ENCODE results near the gene PLGRKT. TPM values are rescaled to one million over a fixed set of nuclear protein-coding genes. Genes with fewer than 3 reads are reported as not detected.
"Not testable (repeated sequence)": the region's sequence is repeated elsewhere in the genome, so short reads cannot be mapped to it uniquely, and the experiment has no call there.

Gene PLGRKT
- total and polyA plus RNA-seq, 2 experiments from 2014 or later: 28.3 to 40.3 TPM

DNA sequence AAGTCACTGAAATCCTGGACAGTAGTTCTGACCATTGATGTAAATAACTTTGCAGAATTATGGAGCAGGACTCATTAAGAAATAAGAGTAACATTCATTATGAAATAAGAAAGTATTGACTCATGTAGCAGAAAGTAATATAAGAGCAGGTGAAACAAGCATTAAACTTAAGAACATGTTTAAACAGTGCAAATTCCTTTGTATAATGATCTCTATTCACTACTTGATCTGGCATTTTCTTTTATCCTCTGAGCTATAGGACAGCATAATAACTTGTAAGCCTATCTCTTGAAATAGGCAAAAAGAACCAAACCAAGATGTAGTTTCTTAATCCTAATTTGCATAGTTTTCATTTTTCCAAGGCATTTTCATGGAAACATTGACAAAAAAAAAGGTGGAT lies 42.3 kb downstream of the PLGRKT start:
- Histone ChIP-seq H3K27me3 (replicated peaks; ENCODE audit: insufficient read depth) (no peaks in the 10 kb centered on the region), H3K4me2 (ENCODE audit: unreplicated experiment) (no peak overlapping the region), H4K20me1 (ENCODE audit: insufficient read depth) (no peaks in the 10 kb centered on the region), H3K9me3 (ENCODE audit: low read depth) (no peaks in the 10 kb centered on the region), H3K9me2 (ENCODE audit: insufficient read depth) (no peaks in the 10 kb centered on the region), H3K79me2 (ENCODE audit: insufficient read depth) (no peaks in the 10 kb centered on the region), H2AFZ (no peak overlapping the region), H3F3A (ENCODE audit: insufficient read depth) (no peaks in the 10 kb centered on the region), H3K4me3 (no peak overlapping the region), H3K9ac (no peak overlapping the region), H3K4me1 (ENCODE audit: insufficient read depth) (no peaks in the 10 kb centered on the region), H3K27ac (no peak overlapping the region), H3K36me3 (ENCODE audit: low read depth) (no peaks in the 10 kb centered on the region)
- DNase-seq: no peak
- in situ Hi-C loops (cut with MboI): no loop called here
- no peak for TF ChIP-seq EZH2phosphoT487 (IDR thresholded peaks at IDR 0.05; ENCODE audit: insufficient read depth, low read depth)
- TF ChIP-seq EZH2 (IDR thresholded peaks at IDR 0.05; ENCODE audit: insufficient read depth, poor library complexity, severe bottlenecking): no peak

GRCh38 chr9:5393976-5394375 lies 43.7 kb downstream of the PLGRKT start:
- 48 to 50% methylated on average over 2 of the region's 2 CpGs for WGBS, 2 experiments (ENCODE audit: low coverage in 1 of 2, low lambda C conversion rate in 2 of 2, missing lambda C conversion rate in 2 of 2)
- H2AFZ ChIP-seq; H3K27ac ChIP-seq; H3K27me3 ChIP-seq (replicated peaks; ENCODE audit: insufficient read depth); H3K4me2 ChIP-seq (ENCODE audit: unreplicated experiment); DNase-seq; H3F3A ChIP-seq (ENCODE audit: insufficient read depth); H3K9ac ChIP-seq; H3K4me3 ChIP-seq; H3K9me2 ChIP-seq (ENCODE audit: insufficient read depth); H4K20me1 ChIP-seq (ENCODE audit: insufficient read depth); in situ Hi-C loops (cut with MboI); H3K79me2 ChIP-seq (ENCODE audit: insufficient read depth); H3K36me3 ChIP-seq (ENCODE audit: low read depth); H3K4me1 ChIP-seq (ENCODE audit: insufficient read depth); H3K9me3 ChIP-seq (ENCODE audit: low read depth): not testable (repeated sequence)

DNA sequence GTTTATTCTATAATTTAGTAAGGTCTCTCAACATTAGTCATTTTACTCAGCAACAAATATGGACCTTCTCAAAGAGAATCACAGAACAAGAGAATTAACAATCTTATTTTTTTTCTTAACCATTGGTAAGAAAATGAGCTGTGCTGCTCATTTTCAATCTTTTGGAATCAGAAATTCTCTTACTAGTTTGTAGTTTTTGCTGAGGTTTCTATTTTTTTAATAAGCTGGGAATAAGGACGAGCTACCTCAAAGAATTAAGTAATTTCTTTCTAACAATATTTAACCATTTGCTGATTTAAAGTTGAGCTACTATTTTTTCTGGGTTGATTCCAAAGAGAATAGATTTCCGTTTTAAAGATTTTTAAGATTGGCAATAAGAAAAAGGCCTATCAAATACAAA lies 44.2 kb downstream of the PLGRKT start:
- H3K27ac ChIP-seq: no peak overlapping the region
- WGBS, 2 experiments (ENCODE audit: low coverage in 1 of 2, low lambda C conversion rate in 2 of 2, missing lambda C conversion rate in 2 of 2): 74 to 83% methylated on average over 2 of the region's 2 CpGs
- H3K9me3 ChIP-seq (ENCODE audit: low read depth): no peaks in the 10 kb centered on the region
- no peaks in the 10 kb centered on the region for H3K9me2 ChIP-seq (ENCODE audit: insufficient read depth)
- in situ Hi-C loops (cut with MboI): no loop called here
- H2AFZ ChIP-seq: no peak overlapping the region
- peaks cover 12% of the 10 kb centered on the region for H3K4me1 ChIP-seq (ENCODE audit: insufficient read depth)
- no peak overlapping the region for H3K9ac ChIP-seq
- H3K4me2 ChIP-seq (ENCODE audit: unreplicated experiment): no peak overlapping the region
- H3K79me2 ChIP-seq (ENCODE audit: insufficient read depth): no peaks in the 10 kb centered on the region
- no peaks in the 10 kb centered on the region for H3K27me3 ChIP-seq (replicated peaks; ENCODE audit: insufficient read depth)
- TF ChIP-seq EZH2 (IDR thresholded peaks at IDR 0.05; ENCODE audit: insufficient read depth, poor library complexity, severe bottlenecking) (no peak), EZH2phosphoT487 (IDR thresholded peaks at IDR 0.05; ENCODE audit: insufficient read depth, low read depth) (no peak)
- 0 out of 2 replicates have a peak, but pooled peaks cover 4% of the 10 kb centered on the region for H3F3A ChIP-seq (ENCODE audit: insufficient read depth)
- H3K4me3 ChIP-seq: no peak overlapping the region
- no peaks in the 10 kb centered on the region for H4K20me1 ChIP-seq (ENCODE audit: insufficient read depth)
- no peak for DNase-seq
- no peaks in the 10 kb centered on the region for H3K36me3 ChIP-seq (ENCODE audit: low read depth)

- in situ Hi-C loops (cut with MboI): no loop called here
- Histone ChIP-seq H4K20me1 (ENCODE audit: insufficient read depth) (no peaks in the 10 kb centered on the region), H3K27ac (no peak overlapping the region), H3K4me2 (ENCODE audit: unreplicated experiment) (no peak overlapping the region), H3K9me2 (ENCODE audit: insufficient read depth) (no peaks in the 10 kb centered on the region), H3K4me1 (ENCODE audit: insufficient read depth) (peaks cover 23% of the 10 kb centered on the region), H3K9me3 (ENCODE audit: low read depth) (no peaks in the 10 kb centered on the region), H3K36me3 (ENCODE audit: low read depth) (no peaks in the 10 kb centered on the region), H3K79me2 (ENCODE audit: insufficient read depth) (no peaks in the 10 kb centered on the region), H3F3A (ENCODE audit: insufficient read depth) (0 out of 2 replicates have a peak, but pooled peaks cover 4% of the 10 kb centered on the region), H3K4me3 (no peak overlapping the region), H3K27me3 (replicated peaks; ENCODE audit: insufficient read depth) (no peaks in the 10 kb centered on the region), H2AFZ (no peak overlapping the region), H3K9ac (no peak overlapping the region)
- peak; percentile 15 for DNase-seq
- no peak for TF ChIP-seq EZH2 (IDR thresholded peaks at IDR 0.05; ENCODE audit: insufficient read depth, poor library complexity, severe bottlenecking)
- TF ChIP-seq EZH2phosphoT487 (IDR thresholded peaks at IDR 0.05; ENCODE audit: insufficient read depth, low read depth): no peak
- WGBS, 2 experiments (ENCODE audit: low coverage in 1 of 2, low lambda C conversion rate in 2 of 2, missing lambda C conversion rate in 2 of 2): 83 to 97% methylated on average over 1 of the region's 1 CpG
Observed at GRCh38 chr9:5392285-5392684, 45.4 kb downstream of the PLGRKT start.

DNA sequence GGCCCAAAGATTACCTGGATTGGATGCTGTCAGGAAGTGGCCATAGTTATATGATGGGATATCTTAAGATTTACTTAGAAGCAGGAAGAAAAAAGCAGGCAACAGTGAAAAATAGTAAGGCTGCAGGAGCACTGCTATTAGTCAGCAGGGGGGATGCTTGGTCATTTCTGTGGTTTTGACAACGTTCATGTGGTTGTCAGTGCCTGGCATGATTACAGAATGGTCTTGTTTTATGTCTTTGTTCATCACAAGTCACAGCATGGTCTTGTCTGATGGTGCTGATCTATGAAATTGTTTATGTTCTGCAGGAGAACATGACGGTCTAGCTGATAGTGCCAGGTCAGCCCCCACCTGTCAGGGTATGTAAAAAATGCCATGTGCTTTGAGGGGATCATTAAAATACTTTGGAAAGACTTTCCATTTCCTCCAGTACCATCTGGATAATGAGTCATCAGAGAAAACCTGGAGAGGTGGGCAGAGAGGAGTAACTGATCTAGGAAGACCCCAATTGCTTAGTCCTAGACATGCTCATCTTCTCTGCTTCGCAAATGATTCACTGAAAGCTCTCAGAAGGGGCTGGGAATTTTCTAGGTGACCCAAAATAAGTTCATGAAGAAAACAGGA lies 48.5 kb downstream of the PLGRKT start:
- Histone ChIP-seq H3K4me2 (ENCODE audit: unreplicated experiment) (no peak overlapping the region), H3K4me1 (ENCODE audit: insufficient read depth) (peaks cover 23% of the 10 kb centered on the region), H4K20me1 (ENCODE audit: insufficient read depth) (no peaks in the 10 kb centered on the region), H3K79me2 (ENCODE audit: insufficient read depth) (no peaks in the 10 kb centered on the region), H3K9ac (no peak overlapping the region), H3K36me3 (ENCODE audit: low read depth) (no peaks in the 10 kb centered on the region), H3K4me3 (no peak overlapping the region), H2AFZ (no peak overlapping the region), H3K27ac (no peak overlapping the region), H3K9me2 (ENCODE audit: insufficient read depth) (no peaks in the 10 kb centered on the region), H3K27me3 (replicated peaks; ENCODE audit: insufficient read depth) (no peaks in the 10 kb centered on the region), H3F3A (ENCODE audit: insufficient read depth) (0 out of 2 replicates have a peak, but pooled peaks cover 4% of the 10 kb centered on the region), H3K9me3 (ENCODE audit: low read depth) (no peaks in the 10 kb centered on the region)
- in situ Hi-C loops (cut with MboI): no loop called here
- TF ChIP-seq EZH2 (IDR thresholded peaks at IDR 0.05; ENCODE audit: insufficient read depth, poor library complexity, severe bottlenecking) (no peak), EZH2phosphoT487 (IDR thresholded peaks at IDR 0.05; ENCODE audit: insufficient read depth, low read depth) (no peak)
- DNase-seq: peak; percentile 82
- WGBS, 2 experiments (ENCODE audit: low coverage in 1 of 2, low lambda C conversion rate in 2 of 2, missing lambda C conversion rate in 2 of 2): 1 to 9% methylated on average over 3 of the region's 3 CpGs

All from GM23248 (cell line).